ENCODE results near the gene GEMIN5.

DNA sequence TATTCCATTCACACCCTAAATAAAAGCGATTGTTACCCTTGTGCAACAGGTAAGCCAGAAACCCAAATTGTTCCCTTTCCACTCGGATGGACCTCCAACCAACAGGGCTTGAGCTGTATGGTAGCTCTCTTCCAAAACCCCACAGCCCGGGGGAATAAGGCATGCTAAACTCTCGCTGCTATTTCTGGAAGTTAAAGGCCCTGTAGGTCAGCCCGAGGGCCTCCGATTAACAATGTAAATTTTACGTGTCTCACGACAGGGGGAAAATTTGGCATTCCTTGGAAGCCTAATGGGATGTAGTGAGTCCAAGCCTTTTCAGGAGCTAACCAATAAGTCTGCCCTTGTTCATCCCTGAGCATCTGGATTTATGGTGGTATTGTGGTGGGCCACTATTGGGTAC, 53.6 kb downstream of the GEMIN5 start:
- TF ChIP-seq BRCA1 (IDR thresholded peaks at IDR 0.05; ENCODE audit: low read depth, low read length) (no peak), BACH1 (IDR thresholded peaks at IDR 0.05; ENCODE audit: low read length) (no peak), CBX8 (IDR thresholded peaks at IDR 0.05; ENCODE audit: borderline replicate concordance, low read depth, low read length) (no peak)
- TF ChIP-seq, protein P1, sequence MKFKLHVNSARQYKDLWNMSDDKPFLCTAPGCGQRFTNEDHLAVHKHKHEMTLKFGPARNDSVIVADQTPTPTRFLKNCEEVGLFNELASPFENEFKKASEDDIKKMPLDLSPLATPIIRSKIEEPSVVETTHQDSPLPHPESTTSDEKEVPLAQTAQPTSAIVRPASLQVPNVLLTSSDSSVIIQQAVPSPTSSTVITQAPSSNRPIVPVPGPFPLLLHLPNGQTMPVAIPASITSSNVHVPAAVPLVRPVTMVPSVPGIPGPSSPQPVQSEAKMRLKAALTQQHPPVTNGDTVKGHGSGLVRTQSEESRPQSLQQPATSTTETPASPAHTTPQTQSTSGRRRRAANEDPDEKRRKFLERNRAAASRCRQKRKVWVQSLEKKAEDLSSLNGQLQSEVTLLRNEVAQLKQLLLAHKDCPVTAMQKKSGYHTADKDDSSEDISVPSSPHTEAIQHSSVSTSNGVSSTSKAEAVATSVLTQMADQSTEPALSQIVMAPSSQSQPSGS (IDR thresholded peaks at IDR 0.05; ENCODE audit: low read length) = no peak
- TF ChIP-seq, protein P2, sequence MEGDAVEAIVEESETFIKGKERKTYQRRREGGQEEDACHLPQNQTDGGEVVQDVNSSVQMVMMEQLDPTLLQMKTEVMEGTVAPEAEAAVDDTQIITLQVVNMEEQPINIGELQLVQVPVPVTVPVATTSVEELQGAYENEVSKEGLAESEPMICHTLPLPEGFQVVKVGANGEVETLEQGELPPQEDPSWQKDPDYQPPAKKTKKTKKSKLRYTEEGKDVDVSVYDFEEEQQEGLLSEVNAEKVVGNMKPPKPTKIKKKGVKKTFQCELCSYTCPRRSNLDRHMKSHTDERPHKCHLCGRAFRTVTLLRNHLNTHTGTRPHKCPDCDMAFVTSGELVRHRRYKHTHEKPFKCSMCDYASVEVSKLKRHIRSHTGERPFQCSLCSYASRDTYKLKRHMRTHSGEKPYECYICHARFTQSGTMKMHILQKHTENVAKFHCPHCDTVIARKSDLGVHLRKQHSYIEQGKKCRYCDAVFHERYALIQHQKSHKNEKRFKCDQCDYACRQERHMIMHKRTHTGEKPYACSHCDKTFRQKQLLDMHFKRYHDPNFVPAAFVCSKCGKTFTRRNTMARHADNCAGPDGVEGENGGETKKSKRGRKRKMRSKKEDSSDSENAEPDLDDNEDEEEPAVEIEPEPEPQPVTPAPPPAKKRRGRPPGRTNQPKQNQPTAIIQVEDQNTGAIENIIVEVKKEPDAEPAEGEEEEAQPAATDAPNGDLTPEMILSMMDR (IDR thresholded peaks at IDR 0.05; ENCODE audit: control extremely low read depth in 1 of 3, insufficient read depth in 1 of 3, low read depth in 1 of 3, low read length in 3 of 3) = no peak

Data from H1 (cell line).